ENCODE measurements around the gene CSNK2B. TPM values are rescaled to one million over a fixed set of nuclear protein-coding genes. Genes with fewer than 3 reads are reported as not detected.

CSNK2B gene
- polyA plus RNA-seq, 1 donor = 196 TPM

- Histone ChIP-seq H3K4me3 (ENCODE audit: low read length) (no peak overlapping the region), H3K4me1 (ENCODE audit: control insufficient read depth, insufficient read depth, low read length) (peaks cover 26% of the 10 kb centered on the region), H3K27me3 (ENCODE audit: control insufficient read depth, insufficient read depth, low read length) (no peaks in the 10 kb centered on the region), H3K36me3 (ENCODE audit: control insufficient read depth, insufficient read depth, low read length) (no peaks in the 10 kb centered on the region), H3K9me3 (ENCODE audit: control insufficient read depth, low read depth, low read length) (no peaks in the 10 kb centered on the region), H3K27ac (ENCODE audit: low read length) (peak overlapping the region; percentile 53)
- 0% methylated on average over 1 of the region's 5 CpGs for WGBS (ENCODE audit: insufficient coverage, low lambda C conversion rate)
- DNase-seq = peak; percentile 48 to 66
Observed at GRCh38 chr6:31713991-31714684, 48.3 kb downstream of the CSNK2B start.

- no peak for DNase-seq
- peaks cover 26% of the 10 kb centered on the region for H3K4me1 ChIP-seq (ENCODE audit: control insufficient read depth, insufficient read depth, low read length)
- H3K4me3 ChIP-seq (ENCODE audit: low read length) = no peak within 1 kb of the TSS
- H3K27me3 ChIP-seq (ENCODE audit: control insufficient read depth, insufficient read depth, low read length) = no peaks in the 10 kb centered on the region
- H3K27ac ChIP-seq (ENCODE audit: low read length) = peak within 1 kb of the TSS; percentile 53
- no CpG with 5 or more reads among the region's 16 CpGs for WGBS (ENCODE audit: insufficient coverage, low lambda C conversion rate)
- no peaks in the 10 kb centered on the region for H3K36me3 ChIP-seq (ENCODE audit: control insufficient read depth, insufficient read depth, low read length)
- H3K9me3 ChIP-seq (ENCODE audit: control insufficient read depth, low read depth, low read length) = no peaks in the 10 kb centered on the region
Observed at GRCh38 chr6:31715022-31715958, 49.4 kb downstream of the CSNK2B start, which contains the start of gene LY6G6D. Gene LY6G6D, plus strand, starts transcription at chr6:31715348. Its CDS starts 8 bp downstream, at chr6:31715356.

DNA sequence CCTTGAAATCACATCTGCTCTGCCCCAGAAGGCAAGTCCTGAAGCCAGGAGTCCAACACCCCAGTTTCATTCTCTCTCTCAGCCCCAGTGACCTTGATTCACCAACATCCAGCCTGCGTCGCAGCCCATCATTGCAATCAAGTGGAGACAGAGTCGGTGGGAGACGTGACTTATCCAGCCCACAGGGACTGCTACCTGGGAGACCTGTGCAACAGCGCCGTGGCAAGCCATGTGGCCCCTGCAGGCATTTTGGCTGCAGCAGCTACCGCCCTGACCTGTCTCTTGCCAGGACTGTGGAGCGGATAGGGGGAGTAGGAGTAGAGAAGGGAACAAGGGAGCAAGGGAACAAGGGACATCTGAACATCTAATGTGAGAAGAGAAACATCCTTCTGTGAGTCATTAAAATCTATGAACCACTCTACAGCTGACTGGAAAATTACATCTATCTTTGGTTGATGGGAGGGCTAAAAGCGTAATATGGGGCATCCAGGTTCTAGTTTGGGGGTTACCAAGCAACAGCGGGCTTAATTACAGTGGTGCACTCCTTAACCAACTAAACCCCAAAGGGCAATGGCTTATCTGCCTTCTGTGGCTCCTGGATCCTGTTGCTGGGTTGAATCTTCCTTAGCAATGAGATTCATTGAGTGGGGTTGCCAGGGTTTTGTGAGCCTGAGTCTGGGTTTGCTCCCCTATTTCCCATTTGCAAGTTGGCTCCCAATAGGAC lies 51.8 kb downstream of the CSNK2B start:
- no peaks in the 10 kb centered on the region for H3K36me3 ChIP-seq (ENCODE audit: control insufficient read depth, insufficient read depth, low read length)
- H3K27me3 ChIP-seq (ENCODE audit: control insufficient read depth, insufficient read depth, low read length) = no peaks in the 10 kb centered on the region
- H3K4me1 ChIP-seq (ENCODE audit: control insufficient read depth, insufficient read depth, low read length) = peaks cover 26% of the 10 kb centered on the region
- peak in 1 of 2 donors; percentile 15 for DNase-seq
- no peak overlapping the region for H3K27ac ChIP-seq (ENCODE audit: low read length)
- no CpG with 5 or more reads among the region's 10 CpGs for WGBS (ENCODE audit: insufficient coverage, low lambda C conversion rate)
- no peaks in the 10 kb centered on the region for H3K9me3 ChIP-seq (ENCODE audit: control insufficient read depth, low read depth, low read length)
- no peak overlapping the region for H3K4me3 ChIP-seq (ENCODE audit: low read length)

DNA sequence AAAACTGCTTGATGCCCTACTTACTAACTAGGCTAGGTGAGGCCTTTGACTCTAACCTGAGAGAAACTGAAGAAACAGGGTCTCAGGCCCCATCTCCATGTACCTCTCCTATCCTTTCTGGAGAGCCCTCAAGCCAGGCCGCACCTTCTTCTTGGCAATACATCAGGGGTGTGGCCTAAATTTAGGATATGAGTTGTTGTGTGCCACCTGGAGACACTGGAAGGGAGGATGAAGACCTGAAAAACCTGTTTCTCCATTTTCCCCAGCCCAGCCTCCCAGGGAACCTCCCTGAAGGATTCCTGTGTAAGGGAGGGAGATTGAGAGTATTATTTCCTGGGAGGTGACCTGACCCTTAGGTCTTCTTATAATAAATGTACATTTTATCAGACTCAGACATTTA lies 52.4 kb downstream of the CSNK2B start:
- Histone ChIP-seq H3K27me3 (ENCODE audit: control insufficient read depth, insufficient read depth, low read length) (no peaks in the 10 kb centered on the region), H3K27ac (ENCODE audit: low read length) (no peak overlapping the region), H3K4me3 (ENCODE audit: low read length) (no peak overlapping the region), H3K36me3 (ENCODE audit: control insufficient read depth, insufficient read depth, low read length) (no peaks in the 10 kb centered on the region), H3K9me3 (ENCODE audit: control insufficient read depth, low read depth, low read length) (no peaks in the 10 kb centered on the region), H3K4me1 (ENCODE audit: control insufficient read depth, insufficient read depth, low read length) (peaks cover 24% of the 10 kb centered on the region)
- WGBS (ENCODE audit: insufficient coverage, low lambda C conversion rate) = no CpG with 5 or more reads among the region's 1 CpG
- peak in 1 of 2 donors; percentile 78 for DNase-seq

DNA sequence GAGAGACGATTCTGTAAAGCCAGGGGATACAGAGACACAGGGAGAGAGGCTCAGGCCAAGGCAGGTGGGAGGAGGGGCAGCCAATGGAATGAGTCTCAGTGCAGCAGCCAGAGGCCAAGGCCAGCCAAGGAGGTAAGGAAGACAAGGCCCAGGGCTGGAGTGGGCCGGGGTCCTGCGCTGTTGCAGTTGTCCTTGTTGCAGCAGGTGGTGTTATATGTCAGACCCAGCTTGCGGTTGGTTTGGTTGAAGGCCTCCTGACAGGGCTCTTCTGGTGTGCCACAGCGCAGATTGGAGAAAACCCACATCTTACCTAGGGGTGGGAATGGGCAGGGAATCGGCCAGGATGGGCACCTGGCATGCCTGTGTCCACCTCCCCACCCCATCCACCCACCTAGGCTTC lies 53.1 kb downstream of the CSNK2B start:
- no peaks in the 10 kb centered on the region for H3K36me3 ChIP-seq (ENCODE audit: control insufficient read depth, insufficient read depth, low read length)
- DNase-seq = no peak
- peaks cover 16% of the 10 kb centered on the region for H3K4me1 ChIP-seq (ENCODE audit: control insufficient read depth, insufficient read depth, low read length)
- no CpG with 5 or more reads among the region's 6 CpGs for WGBS (ENCODE audit: insufficient coverage, low lambda C conversion rate)
- no peaks in the 10 kb centered on the region for H3K27me3 ChIP-seq (ENCODE audit: control insufficient read depth, insufficient read depth, low read length)
- H3K4me3 ChIP-seq (ENCODE audit: low read length) = no peak overlapping the region
- H3K9me3 ChIP-seq (ENCODE audit: control insufficient read depth, low read depth, low read length) = peaks cover 2% of the 10 kb centered on the region
- no peak overlapping the region for H3K27ac ChIP-seq (ENCODE audit: low read length)

Other genes starting within 250 kb of the CSNK2B start
- 0.73 TPM for gene MICB, start 167.9 kb upstream of the CSNK2B start, polyA plus RNA-seq
- not detected for gene MCCD1, start 137.1 kb upstream of the CSNK2B start, polyA plus RNA-seq
- 499 TPM for gene DDX39B, start 124.1 kb upstream of the CSNK2B start, polyA plus RNA-seq
- 9.1 TPM for gene ATP6V1G2, start 119.5 kb upstream of the CSNK2B start, polyA plus RNA-seq
- 23.4 TPM for gene NFKBIL1, start 118.5 kb upstream of the CSNK2B start, polyA plus RNA-seq
- gene LTA, start 93.8 kb upstream of the CSNK2B start, polyA plus RNA-seq = 0.96 TPM
- 1.5 TPM for gene TNF, start 90.5 kb upstream of the CSNK2B start, polyA plus RNA-seq
- gene LTB, start 83.7 kb upstream of the CSNK2B start, polyA plus RNA-seq = 20.1 TPM
- 19.8 TPM for gene LST1, start 79.8 kb upstream of the CSNK2B start, polyA plus RNA-seq
- gene NCR3, start 73.1 kb upstream of the CSNK2B start, polyA plus RNA-seq = 1.7 TPM
- gene AIF1, start 50.8 kb upstream of the CSNK2B start, polyA plus RNA-seq = 57.1 TPM
- 122 TPM for gene PRRC2A, start 45.4 kb upstream of the CSNK2B start, polyA plus RNA-seq
- gene BAG6, start 13.4 kb upstream of the CSNK2B start, polyA plus RNA-seq = 220 TPM
- 14.1 TPM for gene APOM, start 10.2 kb upstream of the CSNK2B start, polyA plus RNA-seq
- 21.5 TPM for gene C6orf47, start 5.3 kb upstream of the CSNK2B start, polyA plus RNA-seq
- 21.4 TPM for gene GPANK1, start 1.1 kb upstream of the CSNK2B start, polyA plus RNA-seq
- 18.7 TPM for gene LY6G5B, start 3.9 kb downstream of the CSNK2B start, polyA plus RNA-seq
- gene LY6G5C, start 15.0 kb downstream of the CSNK2B start, polyA plus RNA-seq = 2.6 TPM
- gene ABHD16A, start 37.2 kb downstream of the CSNK2B start, polyA plus RNA-seq = 62.5 TPM
- 0.07 TPM for gene LY6G6F, start 40.8 kb downstream of the CSNK2B start, polyA plus RNA-seq
- gene LY6G6D, start 49.3 kb downstream of the CSNK2B start, polyA plus RNA-seq = 0.19 TPM
- 0.25 TPM for gene LY6G6C, start 55.7 kb downstream of the CSNK2B start, polyA plus RNA-seq
- gene MPIG6B, start 57.3 kb downstream of the CSNK2B start, polyA plus RNA-seq = 0.88 TPM
- gene DDAH2, start 63.2 kb downstream of the CSNK2B start, polyA plus RNA-seq = 82.6 TPM
- 486 TPM for gene CLIC1, start 70.5 kb downstream of the CSNK2B start, polyA plus RNA-seq
- 51.0 TPM for gene MSH5, start 73.9 kb downstream of the CSNK2B start, polyA plus RNA-seq
- gene SAPCD1, start 96.6 kb downstream of the CSNK2B start, polyA plus RNA-seq = 15.0 TPM
- gene VWA7, start 111.2 kb downstream of the CSNK2B start, polyA plus RNA-seq = 10.1 TPM
- gene VARS1, start 129.7 kb downstream of the CSNK2B start, polyA plus RNA-seq = 34.2 TPM
- 51.4 TPM for gene LSM2, start 140.9 kb downstream of the CSNK2B start, polyA plus RNA-seq
- gene HSPA1L, start 149.2 kb downstream of the CSNK2B start, polyA plus RNA-seq = 2.8 TPM
- 115 TPM for gene HSPA1A, start 149.5 kb downstream of the CSNK2B start, polyA plus RNA-seq
- gene HSPA1B, start 161.7 kb downstream of the CSNK2B start, polyA plus RNA-seq = 241 TPM
- 174 TPM for gene NEU1, start 196.7 kb downstream of the CSNK2B start, polyA plus RNA-seq
- gene SLC44A4, start 212.9 kb downstream of the CSNK2B start, polyA plus RNA-seq = 157 TPM
- gene EHMT2, start 231.6 kb downstream of the CSNK2B start, polyA plus RNA-seq = 50.5 TPM
- gene ZBTB12, start 236.0 kb downstream of the CSNK2B start, polyA plus RNA-seq = 11.8 TPM